HEK293 (cell line): ENCODE results near the gene NUSAP1.

Experiments
- CTCF ChIA-PET: fragments of 350-600 bp; formaldehyde crosslinking; extraction: SDS; loops from one replicate; lab custom pipeline; 2021; ENCODE audit warnings: antibody characterized with exemption; lab: Yijun Ruan, JAX
- POLR2A ChIA-PET: fragments of 300-600 bp; formaldehyde crosslinking; extraction: SDS; loops from one replicate; lab custom pipeline; 2020; ENCODE audit warnings: antibody characterized with exemption, inconsistent platforms; lab: Yijun Ruan, JAX
- H3K27ac ChIP-seq: fragments of 200-500 bp; sonication (Bioruptor generic); 2 replicates; pipeline ENCODE4 v1.5.1; 2014; ENCODE audit warnings: low read depth, low read length, control low read depth, inconsistent platforms; ENCODE audit errors: extremely low read depth
- H3K36me3 ChIP-seq, 2 experiments: fragments of 200-500 bp in 1 of 2; sonication (Bioruptor generic) in 1 of 2; 1 replicate in 1 of 2; 2 replicates in 1 of 2; pipeline ENCODE4 v1.5.1; 2014 to 2017; ENCODE audit warnings: inconsistent platforms in 2 of 2, low read length in 2 of 2; ENCODE audit not compliant: control insufficient read depth in 2 of 2, insufficient read depth in 1 of 2
- H3K4me1 ChIP-seq: fragments of 200-500 bp; sonication (Bioruptor generic); 2 replicates; pipeline ENCODE4 v1.5.1; 2014; ENCODE audit warnings: mild to moderate bottlenecking, low read length, inconsistent platforms; ENCODE audit not compliant: control insufficient read depth, insufficient read depth
- H3K4me3 ChIP-seq: 2 replicates; pipeline ENCODE4 v1.5.1; 2011; ENCODE audit warnings: low read depth, mild to moderate bottlenecking, control low read depth, low read length, moderate library complexity
- H3K9me3 ChIP-seq: fragments of 200-500 bp; sonication (Bioruptor generic); 2 replicates; pipeline ENCODE4 v1.5.1; 2014; ENCODE audit warnings: low read depth, low read length, inconsistent platforms; ENCODE audit not compliant: control insufficient read depth, insufficient read depth
- BCL6B ChIP-seq: fragments of 450-650 bp; formaldehyde crosslinking; IDR thresholded peaks from 2 replicates; pipeline ENCODE4 v1.5.1; 2017; ENCODE audit warnings: missing biosample characterization, missing genetic modification characterization
- HOXA7 ChIP-seq: sonication (generic); formaldehyde crosslinking; IDR thresholded peaks from 2 replicates; pipeline ENCODE4 v1.8.1; 2022; ENCODE audit warnings: missing genetic modification reagents, borderline replicate concordance
- KLF16 ChIP-seq: fragments of 450-650 bp; formaldehyde crosslinking; IDR thresholded peaks from 2 replicates; pipeline ENCODE4 v1.5.1; 2017; ENCODE audit warnings: missing biosample characterization, missing genetic modification characterization
- KLF17 ChIP-seq: fragments of 450-650 bp; formaldehyde crosslinking; IDR thresholded peaks from 2 replicates; pipeline ENCODE4 v1.5.1; 2016; ENCODE audit warnings: missing biosample characterization, missing genetic modification characterization
- KLF7 ChIP-seq: fragments of 450-650 bp; formaldehyde crosslinking; IDR thresholded peaks from 2 replicates; pipeline ENCODE4 v1.5.1; 2016; ENCODE audit warnings: missing biosample characterization, missing genetic modification characterization, borderline replicate concordance
- SCRT2 ChIP-seq: fragments of 450-650 bp; formaldehyde crosslinking; IDR thresholded peaks from 2 replicates; pipeline ENCODE4 v1.5.1; 2016; ENCODE audit warnings: missing biosample characterization, missing genetic modification characterization
- SP7 ChIP-seq: fragments of 450-650 bp; formaldehyde crosslinking; IDR thresholded peaks from 2 replicates; pipeline ENCODE4 v1.5.1; 2016; ENCODE audit warnings: missing biosample characterization, missing genetic modification characterization
- YY1 ChIP-seq: fragments of 450-650 bp; formaldehyde crosslinking; IDR thresholded peaks from 2 replicates; pipeline ENCODE4 v1.5.1; 2018; ENCODE audit warnings: missing biosample characterization, missing genetic modification characterization
- ZBTB48 ChIP-seq: fragments of 450-650 bp; formaldehyde crosslinking; IDR thresholded peaks from 2 replicates; pipeline ENCODE4 v1.5.1; 2016; ENCODE audit warnings: missing biosample characterization, missing genetic modification characterization
- ZFP3 ChIP-seq: fragments of 450-650 bp; formaldehyde crosslinking; IDR thresholded peaks from 2 replicates; pipeline ENCODE4 v1.5.1; 2016; ENCODE audit warnings: low read depth, missing biosample characterization, missing genetic modification characterization
- ZFP37 ChIP-seq: fragments of 450-650 bp; formaldehyde crosslinking; IDR thresholded peaks from 2 replicates; pipeline ENCODE4 v1.5.1; 2016; ENCODE audit warnings: missing biosample characterization, missing genetic modification characterization
- ZNF140 ChIP-seq: fragments of 450-650 bp; formaldehyde crosslinking; IDR thresholded peaks from 2 replicates; pipeline ENCODE4 v1.5.1; 2016; ENCODE audit warnings: missing biosample characterization, missing genetic modification characterization
- ZNF174 ChIP-seq: fragments of 450-650 bp; formaldehyde crosslinking; IDR thresholded peaks from 2 replicates; pipeline ENCODE4 v1.5.0; 2017; ENCODE audit warnings: missing biosample characterization, mild to moderate bottlenecking, missing genetic modification characterization
- ZNF175 ChIP-seq: fragments of 450-650 bp; formaldehyde crosslinking; IDR thresholded peaks from 2 replicates; pipeline ENCODE4 v1.5.1; 2016; ENCODE audit warnings: missing biosample characterization, missing genetic modification characterization
- ZNF202 ChIP-seq: fragments of 450-650 bp; formaldehyde crosslinking; IDR thresholded peaks from 2 replicates; pipeline ENCODE4 v1.5.1; 2016; ENCODE audit warnings: missing biosample characterization, missing genetic modification characterization, borderline replicate concordance
- ZNF214 ChIP-seq: fragments of 450-650 bp; formaldehyde crosslinking; IDR thresholded peaks from 2 replicates; pipeline ENCODE4 v1.5.1; 2017; ENCODE audit warnings: missing biosample characterization, mild to moderate bottlenecking, missing genetic modification characterization, borderline replicate concordance
- ZNF239 ChIP-seq: fragments of 450-650 bp; formaldehyde crosslinking; IDR thresholded peaks from 2 replicates; pipeline ENCODE4 v1.5.1; 2016; ENCODE audit warnings: missing biosample characterization, missing genetic modification characterization
- ZNF274 ChIP-seq, 2 experiments: fragments of 200-500 bp in 1 of 2; fragments of 450-650 bp in 1 of 2; sonication (Bioruptor generic) in 1 of 2; formaldehyde crosslinking in 1 of 2; IDR thresholded peaks; 2 replicates each; pipeline versions ENCODE4 v1.5.1 to v1.6.1; 2014 to 2016; ENCODE audit warnings: borderline replicate concordance in 1 of 2, inconsistent platforms in 1 of 2, low read length in 1 of 2, missing biosample characterization in 1 of 2, missing genetic modification characterization in 1 of 2
- ZNF292 ChIP-seq: fragments of 450-650 bp; formaldehyde crosslinking; IDR thresholded peaks from 2 replicates; pipeline ENCODE4 v1.5.1; 2016; ENCODE audit warnings: low read depth, missing biosample characterization, missing genetic modification characterization, borderline replicate concordance
- ZNF335 ChIP-seq: fragments of 450-650 bp; formaldehyde crosslinking; conservative IDR thresholded peaks from 2 replicates; pipeline ENCODE4 v1.5.1; 2016; ENCODE audit warnings: missing biosample characterization, missing genetic modification characterization
- ZNF701 ChIP-seq: fragments of 450-650 bp; formaldehyde crosslinking; IDR thresholded peaks from 2 replicates; pipeline ENCODE4 v1.5.1; 2016; ENCODE audit warnings: missing biosample characterization, missing genetic modification characterization
- ZNF837 ChIP-seq: fragments of 450-650 bp; formaldehyde crosslinking; IDR thresholded peaks from 2 replicates; pipeline ENCODE4 v1.5.1; 2016; ENCODE audit warnings: missing biosample characterization, missing genetic modification characterization

The NUSAP1 gene

GRCh38 chr15:41401904-41402267 is 69.2 kb downstream of the NUSAP1 start:
- ChIA-PET POLR2A (interaction anchor here (0.5 to 0.9 kb wide), 2 partner anchors 119 to 170 kb away, joined by 3 read pairs; no protein-coding TSS in a partner anchor), CTCF (interaction anchor here (0.7 kb wide), 2 partner anchors 16 to 18 kb away, joined by 3 to 4 read pairs; no protein-coding TSS in a partner anchor)
- peak overlapping the region; percentile 62 for H3K27ac ChIP-seq
- H3K9me3 ChIP-seq: no peaks in the 10 kb centered on the region
- H3K4me3 ChIP-seq: peak overlapping the region; percentile 64
- peaks cover 0 to under 1% of the 10 kb centered on the region in 2 experiments; a peak in 1 of 3 replicates for H3K36me3 ChIP-seq
- no peak for TF ChIP-seq ZFP37 (tag by site-specific recombination)
- no peak for TF ChIP-seq YY1 (tag by site-specific recombination)
- TF ChIP-seq ZNF175 (tag by site-specific recombination): no peak
- TF ChIP-seq ZBTB48 (tag by site-specific recombination): no peak
- TF ChIP-seq ZNF202 (tag by site-specific recombination): no peak
- H3K4me1 ChIP-seq: no peaks in the 10 kb centered on the region

GRCh38 chr15:41407341-41407740 is 74.7 kb downstream of the NUSAP1 start:
- no peaks in the 10 kb centered on the region for H3K4me1 ChIP-seq
- H3K27ac ChIP-seq: no peak overlapping the region
- no peaks in the 10 kb centered on the region for H3K36me3 ChIP-seq
- ChIA-PET POLR2A (interaction anchor here (1.0 kb wide), 1 partner anchor 11 kb away, joined by 3 read pairs; no protein-coding TSS in a partner anchor), CTCF (no interaction called here)
- H3K4me3 ChIP-seq: no peak overlapping the region
- no peaks in the 10 kb centered on the region for H3K9me3 ChIP-seq
- no peak for TF ChIP-seq ZNF292 (tag by site-specific recombination)
- TF ChIP-seq KLF16: no peak
- TF ChIP-seq ZNF701 (tag by site-specific recombination): no peak
- TF ChIP-seq ZNF274 (IDR thresholded peaks at IDR 0.05; ENCODE audit: low read length): no peak
- no peak for TF ChIP-seq ZNF274 (tag by site-specific recombination; IDR thresholded peaks at IDR 0.05; ENCODE audit: borderline replicate concordance)
- TF ChIP-seq ZNF140: no peak
- no peak for TF ChIP-seq KLF7 (tag by site-specific recombination)
- no peak for TF ChIP-seq HOXA7 (CRISPR knock-in tag)
- TF ChIP-seq BCL6B (tag by site-specific recombination): no peak
- no peak for TF ChIP-seq ZNF239 (tag by site-specific recombination)
- TF ChIP-seq ZNF174 (tag by site-specific recombination): no peak
- no peak for TF ChIP-seq ZNF837 (tag by site-specific recombination)
- TF ChIP-seq ZFP3 (tag by site-specific recombination): no peak
- no peak for TF ChIP-seq ZNF214 (tag by site-specific recombination)
- TF ChIP-seq KLF17 (tag by site-specific recombination): no peak
- no peak for TF ChIP-seq SP7 (tag by site-specific recombination)

GRCh38 chr15:41408234-41408641 is 75.6 kb downstream of the NUSAP1 start:
- CTCF ChIA-PET: no interaction called here
- no peak overlapping the region for H3K4me3 ChIP-seq
- H3K4me1 ChIP-seq: no peaks in the 10 kb centered on the region
- H3K9me3 ChIP-seq: no peaks in the 10 kb centered on the region
- no peak overlapping the region for H3K27ac ChIP-seq
- H3K36me3 ChIP-seq: no peaks in the 10 kb centered on the region
- no peak for TF ChIP-seq SCRT2
- peak; percentile 62 for TF ChIP-seq ZNF335 (tag by site-specific recombination)
- TF ChIP-seq, all 188 proteins: peak for 1
- POLR2A ChIA-PET: interaction anchor here (0.6 kb wide), 1 partner anchor 77 kb away, joined by 4 read pairs; no protein-coding TSS in a partner anchor
